ENCODE measurements around the gene ACKR2.

The ACKR2 gene

DNA sequence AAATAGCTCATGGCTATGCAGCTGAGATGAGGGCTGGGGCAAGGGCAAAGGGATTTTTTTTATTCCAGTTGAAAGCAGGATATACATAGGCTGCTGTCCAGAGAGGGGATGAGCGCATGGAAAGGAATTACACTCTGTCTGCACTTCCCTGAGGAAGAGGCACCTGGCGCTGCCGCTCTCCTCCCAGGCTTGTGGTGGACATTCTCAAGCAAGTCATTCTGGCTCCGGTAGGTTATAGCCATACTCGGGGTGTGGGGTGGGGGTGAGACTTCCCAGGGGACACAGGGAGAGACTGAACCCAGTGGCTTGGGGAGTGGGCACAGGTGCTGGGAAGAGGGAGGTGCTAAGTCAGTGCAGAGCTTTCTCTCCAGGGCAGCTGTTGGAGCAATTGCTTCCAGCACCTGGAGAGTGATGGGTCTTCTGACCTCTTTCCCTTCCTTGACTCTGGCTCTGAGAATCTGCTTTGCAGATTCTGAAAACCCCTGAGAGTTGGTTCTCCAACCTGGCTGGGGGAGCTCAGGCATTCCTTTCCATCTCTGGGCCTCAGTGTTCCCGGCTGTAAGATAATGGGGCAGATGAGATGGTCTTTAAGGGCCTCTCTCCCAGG is 42.1 kb downstream of the ACKR2 start:
- DNase-seq (ENCODE audit: insufficient read length, low spot score) (no peak), FAIRE-seq (no peak)
- TF ChIP-seq, protein P1, sequence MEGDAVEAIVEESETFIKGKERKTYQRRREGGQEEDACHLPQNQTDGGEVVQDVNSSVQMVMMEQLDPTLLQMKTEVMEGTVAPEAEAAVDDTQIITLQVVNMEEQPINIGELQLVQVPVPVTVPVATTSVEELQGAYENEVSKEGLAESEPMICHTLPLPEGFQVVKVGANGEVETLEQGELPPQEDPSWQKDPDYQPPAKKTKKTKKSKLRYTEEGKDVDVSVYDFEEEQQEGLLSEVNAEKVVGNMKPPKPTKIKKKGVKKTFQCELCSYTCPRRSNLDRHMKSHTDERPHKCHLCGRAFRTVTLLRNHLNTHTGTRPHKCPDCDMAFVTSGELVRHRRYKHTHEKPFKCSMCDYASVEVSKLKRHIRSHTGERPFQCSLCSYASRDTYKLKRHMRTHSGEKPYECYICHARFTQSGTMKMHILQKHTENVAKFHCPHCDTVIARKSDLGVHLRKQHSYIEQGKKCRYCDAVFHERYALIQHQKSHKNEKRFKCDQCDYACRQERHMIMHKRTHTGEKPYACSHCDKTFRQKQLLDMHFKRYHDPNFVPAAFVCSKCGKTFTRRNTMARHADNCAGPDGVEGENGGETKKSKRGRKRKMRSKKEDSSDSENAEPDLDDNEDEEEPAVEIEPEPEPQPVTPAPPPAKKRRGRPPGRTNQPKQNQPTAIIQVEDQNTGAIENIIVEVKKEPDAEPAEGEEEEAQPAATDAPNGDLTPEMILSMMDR (IDR thresholded peaks at IDR 0.05; ENCODE audit: insufficient read depth, missing control alignments), result no peak

GRCh38 chr3:42852441-42852840 is 43.2 kb downstream of the ACKR2 start:
- FAIRE-seq (no peak), DNase-seq (ENCODE audit: insufficient read length, low spot score) (no peak)
- TF ChIP-seq, protein P1 (IDR thresholded peaks at IDR 0.05; ENCODE audit: insufficient read depth, missing control alignments), result no peak

DNA sequence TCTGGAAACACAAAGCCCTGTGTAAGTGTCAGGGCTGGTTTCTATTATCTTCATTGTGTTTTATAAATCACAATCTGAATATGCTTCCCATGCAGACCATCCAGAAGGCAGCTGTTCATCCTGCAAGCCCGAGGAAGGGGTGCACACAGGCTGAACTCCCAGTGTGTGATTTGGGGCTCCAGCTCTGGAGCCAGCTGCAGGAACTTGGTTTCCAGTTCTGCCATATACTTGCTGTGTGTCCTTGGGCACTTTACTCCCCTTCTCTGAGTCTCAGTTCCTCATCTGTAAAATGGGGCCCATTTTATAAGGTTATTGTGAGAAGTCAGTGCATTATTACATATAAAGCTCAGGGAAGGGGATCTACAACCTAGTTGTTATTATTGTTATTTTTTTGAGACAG is 43.8 kb downstream of the ACKR2 start:
- FAIRE-seq, result no peak
- DNase-seq (ENCODE audit: insufficient read length, low spot score), result no peak
- TF ChIP-seq, protein P1 (IDR thresholded peaks at IDR 0.05; ENCODE audit: insufficient read depth, missing control alignments), result no peak

GRCh38 chr3:42853739-42854302 is 44.6 kb downstream of the ACKR2 start:
- FAIRE-seq (no peak), DNase-seq (ENCODE audit: insufficient read length, low spot score) (no peak)
- TF ChIP-seq, protein P1 (IDR thresholded peaks at IDR 0.05; ENCODE audit: insufficient read depth, missing control alignments), result no peak

DNA sequence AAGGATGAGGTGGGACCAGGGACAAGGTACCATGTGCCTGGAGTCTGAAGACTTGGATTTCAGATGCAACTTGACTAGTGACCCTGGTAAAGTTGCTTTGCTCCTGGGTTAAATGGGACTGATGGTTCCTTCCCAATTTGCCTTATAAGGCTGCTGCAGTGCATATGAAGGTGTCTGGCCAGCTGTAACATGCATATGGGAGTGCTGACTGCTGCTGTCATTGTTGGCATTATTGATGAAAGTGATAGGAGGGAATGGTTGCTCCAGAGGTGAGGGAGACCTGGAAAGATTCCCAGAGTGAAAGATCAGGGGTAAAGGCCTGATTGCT is 45.9 kb downstream of the ACKR2 start:
- DNase-seq (ENCODE audit: insufficient read length, low spot score) (no peak), FAIRE-seq (no peak)
- TF ChIP-seq, protein P1 (IDR thresholded peaks at IDR 0.05; ENCODE audit: insufficient read depth, missing control alignments), result no peak

GRCh38 chr3:42855547-42856380 is 46.5 kb downstream of the ACKR2 start:
- no peak for DNase-seq (ENCODE audit: insufficient read length, low spot score)

More at GRCh38 chr3:42855547-42856380, 46.5 kb downstream of the ACKR2 start:
- no peak for FAIRE-seq
- TF ChIP-seq, protein P1 (IDR thresholded peaks at IDR 0.05; ENCODE audit: insufficient read depth, missing control alignments), result no peak

Data from D721Med (cell line).